GM21367 (cell line): Measurements from ENCODE around the gene PRR15L.
"Not testable (repeated sequence)": the region's sequence is repeated elsewhere in the genome, so short reads cannot be mapped to it uniquely, and the experiment has no call there.

Source experiments
- ATAC-seq: cut with Tn5 transposase; IDR thresholded peaks from one replicate; pipeline ENCODE4 v1.9.1; 2021; ENCODE audit not compliant: unreplicated experiment

Gene PRR15L, protein sequence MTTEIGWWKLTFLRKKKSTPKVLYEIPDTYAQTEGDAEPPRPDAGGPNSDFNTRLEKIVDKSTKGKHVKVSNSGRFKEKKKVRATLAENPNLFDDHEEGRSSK

DNA sequence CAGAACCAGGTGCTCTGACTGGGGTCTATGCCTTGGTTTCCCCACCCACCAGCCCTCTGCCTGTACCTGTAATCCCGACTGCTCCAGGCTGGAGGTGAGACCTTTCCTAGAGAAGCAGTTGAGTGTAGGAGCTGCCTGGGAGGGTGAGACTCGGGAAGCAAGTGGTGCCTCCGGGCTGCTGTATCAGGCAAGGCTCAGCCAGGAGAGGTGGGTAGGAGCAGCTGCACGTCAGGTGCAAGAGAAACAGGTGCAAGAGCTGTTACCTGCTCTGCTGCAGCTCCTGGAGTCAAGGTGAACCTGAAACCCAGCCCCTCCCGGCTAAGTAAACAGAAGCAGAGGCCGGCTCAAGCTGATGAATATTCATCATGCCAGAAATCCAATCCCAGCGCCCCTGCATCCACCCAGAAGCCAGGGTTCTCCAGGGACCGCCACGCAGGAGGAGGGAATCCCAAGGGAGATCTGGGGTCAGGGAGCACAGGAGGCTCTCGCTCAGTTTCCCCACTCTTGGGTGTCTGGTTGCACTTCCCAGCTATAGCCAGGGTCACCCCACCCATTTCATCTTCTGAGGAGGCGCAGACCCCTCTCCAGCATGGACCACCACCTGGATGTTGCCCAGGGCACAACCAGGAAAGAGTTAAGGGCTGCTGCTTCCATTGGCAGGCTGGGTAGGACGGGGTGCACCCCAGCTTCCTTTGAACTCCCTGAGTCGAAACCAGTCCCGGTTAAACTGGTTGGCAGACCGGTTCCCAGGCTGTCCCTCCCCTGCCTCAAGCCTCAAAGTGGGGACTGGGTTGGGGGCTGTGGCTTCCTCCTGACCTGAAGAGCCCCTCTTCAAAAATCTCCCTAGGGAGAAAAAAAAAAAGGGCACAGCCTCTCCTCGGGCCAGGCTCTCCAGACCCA, at the start of gene PRR15L:
TSS of gene PRR15L (minus strand) at position 293 of the 900 bp plus-strand sequence. CDS start 4,649 bp downstream, outside the sequence.
- ATAC-seq: no peak

DNA sequence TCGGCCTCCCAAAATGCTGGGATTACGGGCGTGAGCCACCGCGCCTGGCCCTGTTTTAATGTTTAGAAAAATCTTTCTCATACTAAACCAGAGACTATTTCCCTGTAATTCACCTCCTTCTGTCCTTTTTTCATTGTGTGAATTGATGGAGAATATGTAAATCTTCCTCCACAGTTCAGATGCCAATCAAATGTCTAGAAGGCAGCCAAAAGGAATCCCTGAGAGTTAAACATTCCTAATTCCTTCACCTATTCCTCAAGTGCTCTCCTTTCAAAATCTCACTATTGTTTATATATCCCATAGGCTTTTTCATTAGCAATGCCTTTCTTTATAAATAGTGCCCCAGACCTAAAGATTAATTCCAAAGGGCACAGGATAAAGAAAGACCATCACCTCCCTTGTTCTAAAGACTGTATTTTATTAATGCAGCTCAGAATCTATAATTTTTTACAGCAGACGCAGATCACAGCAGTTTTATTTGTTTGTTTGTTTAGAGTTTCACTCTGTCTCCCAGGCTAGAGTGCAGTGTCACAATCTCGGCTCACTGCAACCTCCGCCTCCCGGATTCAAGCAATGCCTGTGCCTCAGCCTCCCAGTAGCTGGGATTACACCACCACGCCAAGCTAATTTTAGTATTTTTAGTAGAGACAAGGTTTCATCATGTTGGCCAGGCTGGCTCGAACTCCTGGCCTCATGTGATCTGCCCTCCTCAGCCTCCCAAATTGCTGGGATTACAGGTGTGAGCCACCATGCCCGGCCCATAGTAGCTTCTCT, 49.4 kb upstream of the PRR15L start:
- no peak for ATAC-seq

DNA sequence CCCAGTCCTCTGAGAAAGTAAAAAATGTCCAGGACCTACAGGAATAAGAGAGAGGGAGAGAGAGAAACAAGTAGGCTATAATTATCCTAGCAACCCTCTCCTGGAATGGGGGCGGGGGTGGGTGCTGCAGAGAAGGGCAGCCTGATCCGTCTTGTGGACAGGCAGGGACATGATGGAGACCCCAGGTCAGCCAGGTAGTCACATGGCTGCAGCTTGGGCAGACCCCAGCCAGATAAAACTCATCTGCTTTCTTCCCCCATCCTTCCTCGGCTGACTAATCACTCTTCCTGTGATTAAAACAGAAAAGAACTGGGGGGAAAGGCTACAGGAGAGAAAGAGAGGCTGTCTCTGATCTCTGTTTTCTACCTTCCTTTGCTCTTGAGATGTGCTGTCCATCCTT, 47.3 kb upstream of the PRR15L start:
- no peak for ATAC-seq

DNA sequence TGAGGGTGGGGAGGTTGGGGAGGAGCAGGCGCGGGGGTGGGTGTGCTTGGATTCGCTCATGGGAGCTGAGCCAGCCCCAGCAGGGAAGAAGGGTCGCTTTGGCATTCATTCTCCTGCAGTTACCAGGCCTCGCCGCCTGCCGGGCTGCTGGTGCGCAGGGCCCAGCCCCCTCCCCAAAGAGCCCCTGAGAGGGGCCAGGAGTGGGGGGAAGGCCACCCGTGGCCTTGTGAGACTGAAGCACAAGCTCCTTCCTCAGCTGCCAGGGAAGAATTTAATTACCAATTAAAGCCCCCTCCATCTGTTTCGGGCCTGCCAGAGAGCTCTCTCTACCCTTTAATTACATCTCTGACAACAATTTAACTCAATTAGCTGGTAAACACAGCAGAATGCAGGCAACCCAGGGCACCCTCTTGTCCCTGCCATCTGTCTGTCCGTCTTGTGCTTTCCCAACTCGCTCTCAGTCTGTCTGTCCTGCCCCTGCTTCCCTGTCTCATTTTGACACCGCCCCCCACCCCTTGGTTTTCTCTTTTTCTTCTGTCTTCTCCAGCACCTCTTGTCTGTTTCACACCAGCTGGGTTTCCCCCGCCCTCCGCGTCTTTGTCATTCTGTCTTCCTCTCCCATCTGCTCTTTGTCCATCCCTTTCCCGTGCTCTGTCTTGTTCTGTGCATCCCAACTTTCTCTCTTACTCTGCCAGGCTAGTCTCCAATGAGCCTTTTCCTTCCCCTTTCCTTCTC, 45.9 kb upstream of the PRR15L start:
- no peak for ATAC-seq

DNA sequence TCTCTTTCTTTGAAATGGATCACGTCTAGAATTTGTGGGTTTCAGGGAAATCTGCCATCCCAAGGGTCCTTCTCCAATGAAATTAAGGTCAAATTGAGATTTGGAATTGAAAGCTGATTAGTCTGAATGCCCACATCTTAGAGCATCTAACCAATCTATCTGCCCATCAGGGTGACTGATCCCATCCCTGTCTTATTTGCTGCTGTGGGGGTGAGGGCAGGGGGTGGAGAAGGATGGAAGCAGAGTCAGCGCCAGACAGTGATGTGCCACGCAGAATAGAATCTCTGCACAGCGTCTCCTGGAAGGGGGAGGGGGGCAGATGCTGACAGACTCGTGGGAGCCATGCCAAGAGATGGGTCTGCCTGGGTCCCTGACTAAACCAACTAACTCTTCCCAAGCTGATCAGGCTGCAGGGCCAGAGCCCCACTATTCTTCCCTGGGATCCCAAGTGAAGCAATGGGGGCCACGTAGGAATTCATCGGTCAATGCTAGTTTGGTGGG, 45.3 kb upstream of the PRR15L start:
- no peak for ATAC-seq

DNA sequence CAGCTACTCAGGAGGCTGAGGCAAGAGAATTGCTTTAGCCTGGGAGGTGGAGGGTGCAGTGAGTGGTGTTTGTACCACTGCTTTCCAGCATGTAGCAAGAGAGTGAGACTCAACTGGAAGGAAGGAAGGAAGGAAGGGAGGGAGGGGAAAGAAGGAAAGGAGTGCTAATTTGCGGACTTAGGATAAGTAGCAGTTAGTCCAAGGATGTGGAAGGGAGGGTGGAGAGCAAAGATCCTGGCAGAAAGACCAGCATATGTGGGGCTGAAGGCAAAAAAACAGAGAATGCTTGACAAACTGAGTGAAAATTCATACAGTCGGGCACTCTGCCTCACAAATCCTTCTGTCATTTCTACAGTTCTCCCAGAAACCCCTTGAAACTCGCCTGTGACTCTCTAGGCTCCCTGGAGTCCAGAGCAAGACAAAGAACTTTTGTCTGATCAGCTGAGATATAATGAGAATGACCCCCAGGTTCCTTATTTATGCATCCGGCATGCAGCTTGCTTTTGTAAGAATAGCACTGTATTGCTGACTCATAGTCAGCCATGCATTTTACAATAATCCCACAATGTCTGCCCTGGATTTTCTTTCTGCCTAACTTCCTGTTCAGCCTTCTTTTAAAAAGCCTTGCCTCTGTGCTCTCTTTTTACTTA, 44.7 kb upstream of the PRR15L start:
- ATAC-seq: no peak

DNA sequence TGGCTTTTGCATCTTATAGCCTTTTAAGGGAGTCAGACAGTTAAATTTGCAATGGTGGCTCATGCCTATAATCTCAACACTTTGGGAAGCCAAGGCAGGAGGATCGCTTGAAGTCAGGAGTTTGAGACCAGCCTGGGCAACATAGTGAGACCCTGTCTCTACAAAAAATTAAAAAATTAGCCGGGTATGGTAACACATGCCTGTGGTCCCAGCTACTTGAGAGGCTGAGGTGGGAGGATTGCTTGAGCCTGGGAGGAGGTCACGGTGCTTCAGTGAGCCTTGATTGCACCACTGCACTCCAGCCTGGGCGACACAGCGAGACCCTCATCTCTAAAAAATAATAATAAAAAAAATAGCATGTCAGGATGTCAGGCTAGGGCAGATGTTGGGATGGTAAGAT, 44.0 kb upstream of the PRR15L start:
- not testable (repeated sequence) for ATAC-seq

DNA sequence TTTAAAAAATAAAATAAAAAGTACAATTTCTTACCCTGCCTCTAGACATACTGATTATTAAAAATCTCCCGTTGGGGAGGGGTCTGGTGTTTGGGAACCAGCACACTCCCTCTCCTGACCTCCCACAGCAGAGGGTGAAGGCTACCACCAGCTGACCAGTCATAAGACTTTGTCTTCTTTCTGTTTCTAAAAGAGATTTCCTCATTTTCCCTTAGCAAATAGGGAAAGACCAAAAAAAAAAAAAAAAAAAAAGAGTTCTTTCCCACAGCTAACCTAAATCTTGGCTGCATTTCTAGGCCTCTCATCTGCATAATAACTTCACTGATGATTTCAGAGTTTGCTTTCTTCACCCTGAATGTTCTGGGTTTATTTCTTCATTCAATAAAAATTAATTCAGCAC, 43.5 kb upstream of the PRR15L start:
- ATAC-seq: no peak

DNA sequence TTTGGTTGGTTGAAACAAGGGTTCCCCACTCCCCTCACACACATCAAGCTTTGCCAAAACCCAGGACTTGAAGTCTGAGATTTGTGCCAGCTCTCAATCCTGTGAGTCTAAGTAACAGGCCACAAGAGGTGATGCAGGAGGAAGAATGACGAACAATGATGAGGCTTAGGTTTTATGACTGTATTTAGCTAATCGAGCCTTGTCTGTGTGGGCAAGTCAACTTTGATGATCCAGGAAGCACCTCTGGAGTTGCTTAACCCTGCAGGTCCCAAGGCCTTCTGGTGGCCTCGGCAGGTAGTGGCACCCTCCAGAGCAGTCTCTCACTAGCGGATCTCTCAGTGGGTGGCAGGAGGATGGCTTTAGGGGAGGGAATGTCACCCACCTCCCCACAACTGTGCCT, 41.9 kb upstream of the PRR15L start:
- ATAC-seq: no peak

DNA sequence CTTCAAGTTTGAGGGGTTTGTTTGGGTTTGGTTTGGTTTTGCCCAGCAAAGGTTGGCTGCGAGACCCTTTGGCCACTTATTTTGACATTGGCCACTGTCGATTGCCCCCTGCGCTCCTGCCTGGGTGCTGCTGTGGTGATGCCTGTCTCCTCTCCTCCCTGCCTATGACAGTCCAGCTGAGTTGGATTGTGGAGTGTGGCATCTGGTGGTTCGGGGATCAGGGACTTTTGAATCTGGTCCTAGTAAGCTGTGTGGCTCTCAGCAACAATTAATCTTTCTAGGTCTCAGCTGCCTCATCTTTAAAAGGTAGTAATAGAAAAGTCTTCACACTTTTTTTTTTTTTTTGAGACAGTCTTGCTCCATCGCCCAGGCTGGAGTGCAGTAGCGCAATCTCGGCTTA, 40.4 kb upstream of the PRR15L start:
- no peak for ATAC-seq

DNA sequence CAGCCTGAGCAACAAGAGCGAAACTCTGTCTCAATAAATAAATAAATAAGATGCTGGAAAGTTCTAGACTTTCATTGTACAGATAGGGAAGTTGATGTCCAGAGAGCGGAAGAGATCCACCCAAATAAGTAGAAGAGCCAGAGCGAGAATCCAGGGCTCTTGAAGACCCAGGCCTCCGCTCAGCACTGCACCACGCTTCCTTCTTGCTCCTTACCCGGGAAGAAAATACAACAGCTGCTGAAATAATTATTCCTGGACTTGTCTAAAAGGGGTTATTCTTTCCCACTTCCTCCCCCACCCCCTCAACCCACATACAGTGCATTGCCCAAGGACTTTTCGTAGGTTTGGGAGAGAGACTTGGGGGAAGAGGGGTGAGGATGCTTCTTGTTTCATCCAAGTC, 39.9 kb upstream of the PRR15L start:
- ATAC-seq: no peak

DNA sequence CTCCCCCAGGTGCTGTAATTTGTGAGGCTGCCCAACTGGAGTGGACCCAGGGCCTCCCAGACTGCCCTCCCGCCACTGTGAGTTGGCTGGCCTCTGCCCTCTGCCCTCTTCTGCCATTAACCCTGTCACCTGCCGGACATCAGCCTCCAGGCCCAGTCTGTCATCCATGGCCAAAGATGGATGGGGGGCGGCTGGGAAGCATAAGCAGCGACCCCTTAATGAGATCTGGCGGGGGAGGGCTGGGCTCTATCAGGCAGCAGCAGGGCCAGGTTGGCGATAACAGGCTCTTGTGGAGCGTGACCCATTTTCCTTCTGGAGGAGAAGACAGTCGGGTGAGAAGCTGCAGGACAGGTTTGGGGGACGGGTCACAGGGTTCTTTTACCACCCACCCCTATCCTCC, 38.5 kb upstream of the PRR15L start:
- no peak for ATAC-seq

DNA sequence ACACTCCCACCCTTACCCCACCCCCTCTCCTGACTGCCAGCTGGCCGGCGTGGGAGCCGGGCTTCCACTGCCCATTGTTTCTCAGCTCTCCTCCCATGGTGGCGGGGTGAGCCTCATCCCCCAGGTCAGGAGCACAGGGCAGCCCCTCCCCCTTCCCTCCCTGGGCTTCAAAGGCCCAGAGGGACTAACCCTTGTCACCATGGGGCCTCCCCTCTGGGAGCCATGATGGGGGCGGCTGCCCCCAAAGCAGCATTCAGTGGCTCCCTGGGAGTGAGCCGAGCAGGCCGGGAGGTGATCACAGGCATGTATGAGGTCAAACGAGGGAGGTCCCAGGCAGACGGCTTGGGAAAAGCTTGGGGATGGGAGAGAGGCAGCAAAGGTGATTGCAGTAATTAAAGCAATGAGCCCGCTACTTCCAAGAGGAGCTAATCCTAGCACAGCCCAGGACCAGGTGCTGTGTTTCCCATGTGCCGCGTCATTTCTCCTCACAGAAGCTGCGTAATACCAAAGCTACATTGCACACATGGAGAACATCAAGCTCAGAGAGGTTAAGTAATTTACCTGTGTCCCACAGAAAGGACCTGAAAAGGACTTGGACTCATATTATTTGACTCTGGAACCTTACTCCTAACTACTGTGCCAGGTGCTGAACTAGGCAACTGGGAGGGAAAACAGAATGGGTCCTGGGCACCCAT, 37.7 kb upstream of the PRR15L start:
- no peak for ATAC-seq

DNA sequence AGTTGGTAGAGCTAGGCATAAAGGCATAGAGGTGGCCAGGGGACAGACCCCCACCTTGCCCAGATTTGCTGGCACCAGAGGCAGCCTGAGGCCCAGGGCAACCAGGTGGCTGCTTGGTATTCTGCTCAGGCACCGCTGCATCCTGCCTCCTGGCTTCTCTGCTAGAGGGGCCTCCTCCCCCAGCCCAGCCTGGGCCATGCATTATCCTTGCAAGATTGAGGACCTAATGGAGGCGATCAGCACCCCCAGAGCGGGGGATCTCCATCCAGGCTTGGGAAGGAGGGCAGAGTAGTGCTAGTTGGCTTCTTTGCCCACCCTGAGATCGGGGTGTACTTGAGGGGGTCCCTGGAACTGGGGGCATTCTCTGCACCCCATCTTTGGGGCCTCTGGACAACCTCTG, 37.0 kb upstream of the PRR15L start:
- ATAC-seq: no peak

DNA sequence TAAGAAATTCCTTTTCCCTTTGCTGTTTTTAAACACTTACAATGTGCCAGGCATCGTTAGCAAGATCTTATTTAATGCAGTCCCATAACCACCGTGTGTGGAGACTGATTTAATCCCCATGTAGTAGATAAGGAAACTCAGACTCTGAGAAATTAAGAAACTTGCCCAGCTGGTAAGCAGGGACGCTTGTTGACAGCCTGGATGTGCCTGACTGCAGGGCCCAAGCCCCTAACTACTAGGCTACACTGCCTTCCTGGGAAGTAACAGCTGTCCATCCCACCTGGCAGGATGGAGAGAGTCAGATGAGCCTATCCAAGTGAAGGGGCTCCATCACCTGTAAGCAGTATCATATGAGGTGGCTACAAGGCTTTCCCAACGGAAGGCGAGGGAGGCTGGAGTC, 36.3 kb upstream of the PRR15L start:
- no peak for ATAC-seq

DNA sequence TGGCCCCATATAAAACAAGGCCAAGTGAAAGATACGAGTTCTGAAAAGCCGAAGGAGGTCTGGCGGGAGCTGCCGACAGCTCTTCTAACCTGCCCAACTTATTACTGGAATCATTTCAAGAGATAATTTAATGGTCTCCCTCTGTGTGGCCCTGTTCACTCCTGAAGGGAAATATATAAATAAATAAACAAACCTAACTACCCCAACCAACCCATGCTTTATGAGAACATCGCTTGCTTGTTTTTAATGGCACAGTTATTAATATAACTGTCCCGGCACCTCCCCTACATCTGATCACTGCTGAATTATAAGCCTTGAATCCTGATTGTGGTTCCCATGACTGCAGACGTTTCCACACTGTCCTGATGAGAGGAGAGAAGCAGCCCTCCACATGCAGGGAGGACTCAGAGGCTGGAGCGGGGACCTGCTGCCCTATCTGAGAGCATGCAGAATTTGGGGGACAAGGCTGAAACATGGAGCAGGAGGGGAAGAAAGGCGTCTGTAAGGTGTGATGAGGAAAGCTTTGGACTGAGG, 35.4 kb upstream of the PRR15L start:
- no peak for ATAC-seq

DNA sequence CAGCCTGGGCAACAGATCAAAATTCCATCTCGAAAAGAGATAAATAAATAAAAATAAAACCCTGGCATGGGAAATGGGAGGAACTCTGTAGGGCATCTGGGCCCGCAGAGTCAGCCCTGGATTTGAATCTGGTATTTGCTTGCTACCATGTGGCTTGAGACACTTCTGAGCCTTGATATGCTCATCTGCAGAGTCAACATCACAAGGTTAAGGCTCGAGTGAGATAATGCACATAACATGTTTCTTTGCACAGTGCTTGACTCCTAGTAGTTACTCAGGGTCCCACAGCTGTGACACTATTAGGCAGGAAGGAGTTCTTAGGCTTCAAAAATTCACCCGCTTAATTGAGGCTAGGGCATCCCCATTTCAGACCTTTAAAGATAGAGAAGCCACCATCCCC, 34.5 kb upstream of the PRR15L start:
- no peak for ATAC-seq

DNA sequence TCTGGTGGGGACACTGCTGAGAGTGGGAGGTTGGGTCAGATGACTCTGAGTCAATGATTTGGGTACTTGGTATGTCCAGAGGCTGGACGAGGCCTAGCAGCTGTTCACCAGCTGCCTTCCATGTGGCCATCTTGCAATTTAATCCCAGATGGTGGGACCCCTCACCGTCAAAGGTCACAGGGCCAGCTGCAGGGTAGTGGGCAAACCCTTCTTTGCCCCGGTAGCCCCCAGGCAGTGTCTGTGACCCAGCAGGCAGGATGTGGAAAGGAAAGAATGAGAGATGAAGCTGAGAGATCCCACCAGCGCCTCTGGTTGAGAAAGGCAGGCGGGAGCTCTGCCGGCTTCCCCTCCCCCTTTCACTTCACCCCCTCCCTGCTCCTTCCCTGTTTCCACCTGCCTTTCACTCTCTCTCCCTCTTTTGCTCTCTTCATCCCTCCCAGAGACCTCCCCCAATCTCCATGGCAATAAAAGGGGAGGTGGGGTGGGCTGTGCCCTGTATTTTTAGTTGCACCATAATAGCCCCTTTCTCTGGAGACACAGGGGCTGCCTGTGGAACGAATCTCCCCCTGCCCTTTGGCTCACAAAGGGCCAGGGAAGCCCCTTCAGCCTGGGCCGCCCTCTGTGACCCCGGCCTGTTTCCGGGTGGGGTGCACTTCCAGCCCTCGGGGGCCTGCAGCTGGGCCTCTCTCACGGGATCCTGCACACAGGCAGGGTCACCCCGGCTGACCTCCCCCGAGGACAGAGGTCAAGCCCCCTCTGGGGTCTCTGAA, 33.5 kb upstream of the PRR15L start:
- ATAC-seq: no peak

DNA sequence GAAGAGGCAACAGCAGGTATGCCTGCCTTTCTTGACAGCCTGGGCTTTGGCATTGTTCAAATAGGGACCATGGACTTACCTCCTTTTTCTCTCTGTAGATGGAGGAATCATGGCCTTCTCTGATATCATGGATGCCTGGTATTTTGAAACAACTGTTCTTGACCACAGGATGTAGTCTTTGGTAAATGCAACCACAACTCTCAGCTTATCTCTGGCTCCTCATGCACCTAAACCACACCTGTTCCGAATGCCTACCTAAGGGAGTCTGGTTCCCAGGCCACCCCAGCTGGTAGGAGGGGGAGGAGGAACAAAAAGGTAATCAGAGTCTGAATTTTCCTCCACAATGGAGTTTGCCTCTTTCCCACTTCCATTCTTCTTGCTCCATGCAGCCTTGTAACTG, 32.0 kb upstream of the PRR15L start:
- no peak for ATAC-seq
